ENCODE data around the gene POLR3F.

DNA sequence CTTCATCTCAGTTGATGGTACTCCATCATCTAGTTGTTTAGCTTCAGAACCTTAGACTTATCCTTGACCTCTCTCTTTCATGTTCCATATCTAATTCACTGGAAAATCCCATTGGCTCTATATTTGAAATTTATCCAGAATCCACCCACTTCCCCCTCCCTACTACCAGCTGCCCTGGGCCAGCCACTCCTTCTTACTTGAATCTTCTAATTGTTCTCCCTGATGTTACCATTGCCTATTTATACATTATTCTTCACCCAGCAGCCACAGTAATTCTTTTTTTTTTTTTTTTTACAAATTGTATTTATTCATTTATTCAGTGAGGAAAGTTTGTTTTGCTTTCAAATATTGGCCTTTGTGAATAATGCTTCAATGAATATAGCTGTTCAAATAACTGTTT is 48.8 kb downstream of the POLR3F start:
- TF ChIP-seq YY1 (tag by site-specific recombination; IDR thresholded peaks at IDR 0.05) (no peak), ZBTB7A (tag by site-specific recombination; IDR thresholded peaks at IDR 0.05; ENCODE audit: low read depth) (no peak), ZBTB20 (tag by site-specific recombination; IDR thresholded peaks at IDR 0.05) (no peak), MYNN (tag by site-specific recombination; IDR thresholded peaks at IDR 0.05; ENCODE audit: borderline replicate concordance) (no peak)
- TF ChIP-seq, protein P1, sequence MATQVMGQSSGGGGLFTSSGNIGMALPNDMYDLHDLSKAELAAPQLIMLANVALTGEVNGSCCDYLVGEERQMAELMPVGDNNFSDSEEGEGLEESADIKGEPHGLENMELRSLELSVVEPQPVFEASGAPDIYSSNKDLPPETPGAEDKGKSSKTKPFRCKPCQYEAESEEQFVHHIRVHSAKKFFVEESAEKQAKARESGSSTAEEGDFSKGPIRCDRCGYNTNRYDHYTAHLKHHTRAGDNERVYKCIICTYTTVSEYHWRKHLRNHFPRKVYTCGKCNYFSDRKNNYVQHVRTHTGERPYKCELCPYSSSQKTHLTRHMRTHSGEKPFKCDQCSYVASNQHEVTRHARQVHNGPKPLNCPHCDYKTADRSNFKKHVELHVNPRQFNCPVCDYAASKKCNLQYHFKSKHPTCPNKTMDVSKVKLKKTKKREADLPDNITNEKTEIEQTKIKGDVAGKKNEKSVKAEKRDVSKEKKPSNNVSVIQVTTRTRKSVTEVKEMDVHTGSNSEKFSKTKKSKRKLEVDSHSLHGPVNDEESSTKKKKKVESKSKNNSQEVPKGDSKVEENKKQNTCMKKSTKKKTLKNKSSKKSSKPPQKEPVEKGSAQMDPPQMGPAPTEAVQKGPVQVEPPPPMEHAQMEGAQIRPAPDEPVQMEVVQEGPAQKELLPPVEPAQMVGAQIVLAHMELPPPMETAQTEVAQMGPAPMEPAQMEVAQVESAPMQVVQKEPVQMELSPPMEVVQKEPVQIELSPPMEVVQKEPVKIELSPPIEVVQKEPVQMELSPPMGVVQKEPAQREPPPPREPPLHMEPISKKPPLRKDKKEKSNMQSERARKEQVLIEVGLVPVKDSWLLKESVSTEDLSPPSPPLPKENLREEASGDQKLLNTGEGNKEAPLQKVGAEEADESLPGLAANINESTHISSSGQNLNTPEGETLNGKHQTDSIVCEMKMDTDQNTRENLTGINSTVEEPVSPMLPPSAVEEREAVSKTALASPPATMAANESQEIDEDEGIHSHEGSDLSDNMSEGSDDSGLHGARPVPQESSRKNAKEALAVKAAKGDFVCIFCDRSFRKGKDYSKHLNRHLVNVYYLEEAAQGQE (tag by site-specific recombination; IDR thresholded peaks at IDR 0.05): no peak
- TF ChIP-seq, protein P2, sequence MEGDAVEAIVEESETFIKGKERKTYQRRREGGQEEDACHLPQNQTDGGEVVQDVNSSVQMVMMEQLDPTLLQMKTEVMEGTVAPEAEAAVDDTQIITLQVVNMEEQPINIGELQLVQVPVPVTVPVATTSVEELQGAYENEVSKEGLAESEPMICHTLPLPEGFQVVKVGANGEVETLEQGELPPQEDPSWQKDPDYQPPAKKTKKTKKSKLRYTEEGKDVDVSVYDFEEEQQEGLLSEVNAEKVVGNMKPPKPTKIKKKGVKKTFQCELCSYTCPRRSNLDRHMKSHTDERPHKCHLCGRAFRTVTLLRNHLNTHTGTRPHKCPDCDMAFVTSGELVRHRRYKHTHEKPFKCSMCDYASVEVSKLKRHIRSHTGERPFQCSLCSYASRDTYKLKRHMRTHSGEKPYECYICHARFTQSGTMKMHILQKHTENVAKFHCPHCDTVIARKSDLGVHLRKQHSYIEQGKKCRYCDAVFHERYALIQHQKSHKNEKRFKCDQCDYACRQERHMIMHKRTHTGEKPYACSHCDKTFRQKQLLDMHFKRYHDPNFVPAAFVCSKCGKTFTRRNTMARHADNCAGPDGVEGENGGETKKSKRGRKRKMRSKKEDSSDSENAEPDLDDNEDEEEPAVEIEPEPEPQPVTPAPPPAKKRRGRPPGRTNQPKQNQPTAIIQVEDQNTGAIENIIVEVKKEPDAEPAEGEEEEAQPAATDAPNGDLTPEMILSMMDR (tag by site-specific recombination; IDR thresholded peaks at IDR 0.05): no peak
- TF ChIP-seq, protein P3, sequence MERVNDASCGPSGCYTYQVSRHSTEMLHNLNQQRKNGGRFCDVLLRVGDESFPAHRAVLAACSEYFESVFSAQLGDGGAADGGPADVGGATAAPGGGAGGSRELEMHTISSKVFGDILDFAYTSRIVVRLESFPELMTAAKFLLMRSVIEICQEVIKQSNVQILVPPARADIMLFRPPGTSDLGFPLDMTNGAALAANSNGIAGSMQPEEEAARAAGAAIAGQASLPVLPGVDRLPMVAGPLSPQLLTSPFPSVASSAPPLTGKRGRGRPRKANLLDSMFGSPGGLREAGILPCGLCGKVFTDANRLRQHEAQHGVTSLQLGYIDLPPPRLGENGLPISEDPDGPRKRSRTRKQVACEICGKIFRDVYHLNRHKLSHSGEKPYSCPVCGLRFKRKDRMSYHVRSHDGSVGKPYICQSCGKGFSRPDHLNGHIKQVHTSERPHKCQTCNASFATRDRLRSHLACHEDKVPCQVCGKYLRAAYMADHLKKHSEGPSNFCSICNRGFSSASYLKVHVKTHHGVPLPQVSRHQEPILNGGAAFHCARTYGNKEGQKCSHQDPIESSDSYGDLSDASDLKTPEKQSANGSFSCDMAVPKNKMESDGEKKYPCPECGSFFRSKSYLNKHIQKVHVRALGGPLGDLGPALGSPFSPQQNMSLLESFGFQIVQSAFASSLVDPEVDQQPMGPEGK (tag by site-specific recombination; IDR thresholded peaks at IDR 0.05): no peak
